GM21528 (cell line): ENCODE results near the gene PRKN.

Source experiments
- ATAC-seq: cut with Tn5 transposase; IDR thresholded peaks from one replicate; pipeline ENCODE4 v1.9.1; 2021; ENCODE audit warnings: mild to moderate bottlenecking, moderate library complexity; ENCODE audit not compliant: unreplicated experiment, low FRiP score

PRKN gene

GRCh38 chr6:161667957-161668356 lies 1059.6 kb downstream of the PRKN start:
- no peak for ATAC-seq

DNA sequence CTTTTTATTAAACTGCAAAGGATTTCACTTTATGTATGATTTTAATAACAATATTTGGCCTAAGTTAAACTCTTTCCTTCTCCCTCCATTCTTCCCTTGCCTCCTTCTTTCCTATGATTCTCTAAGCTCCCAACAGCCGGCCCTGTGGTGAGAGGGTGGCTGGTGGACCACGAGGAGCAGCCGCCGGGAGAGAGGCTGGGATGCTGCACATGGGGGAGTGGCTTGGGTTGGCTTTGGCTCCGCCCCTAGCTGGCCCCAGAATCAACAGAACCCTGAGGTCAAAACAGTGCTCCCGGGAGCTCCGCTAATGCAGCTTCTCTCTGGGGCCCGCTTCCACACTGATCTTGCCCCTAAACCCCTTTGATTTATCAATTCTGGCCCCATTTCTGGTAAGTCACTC lies 1063.9 kb downstream of the PRKN start:
- no peak for ATAC-seq

DNA sequence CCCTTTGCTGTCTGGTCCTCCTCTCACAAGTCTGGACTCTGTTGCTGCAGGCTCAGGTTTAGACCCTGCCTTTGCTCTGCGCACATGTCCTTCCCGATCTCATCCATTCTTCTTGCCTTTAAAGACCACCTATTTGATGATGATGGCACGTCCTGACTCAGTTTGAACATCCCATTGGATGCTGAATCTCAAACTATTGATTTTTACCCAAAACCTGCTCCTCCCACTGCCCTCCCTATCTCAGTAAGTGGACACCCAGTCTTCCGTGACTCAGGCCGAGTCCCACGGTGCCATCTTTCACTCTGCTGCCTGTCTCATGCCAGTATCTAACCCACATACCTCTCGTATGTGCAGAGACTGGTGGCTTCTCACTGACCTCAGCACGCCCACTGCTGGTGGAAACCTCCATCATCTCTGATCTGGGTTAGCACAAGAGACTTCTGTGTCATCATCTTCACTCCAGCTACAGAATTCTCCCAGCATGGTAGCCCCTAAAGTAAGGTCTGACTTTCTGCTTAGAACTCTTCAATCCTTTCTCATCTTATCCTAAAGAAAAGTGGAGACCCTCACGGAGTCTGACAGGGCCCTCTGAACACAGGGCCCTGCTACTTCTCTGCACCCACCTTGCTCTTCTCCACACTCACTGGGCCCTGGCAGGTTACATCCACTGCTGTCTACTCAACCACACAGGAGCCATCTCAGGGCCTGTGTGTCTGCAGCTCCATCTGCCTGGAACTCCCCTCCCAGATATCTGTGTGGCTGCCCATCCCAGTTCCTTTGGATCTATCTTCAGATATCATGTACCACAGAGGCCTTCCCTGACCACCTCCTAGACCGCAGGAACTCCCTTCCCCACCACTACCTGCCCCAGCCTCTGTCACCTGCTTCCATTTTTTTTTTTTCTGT lies 1066.6 kb downstream of the PRKN start:
- ATAC-seq = no peak

GRCh38 chr6:161658211-161658610 lies 1069.4 kb downstream of the PRKN start:
- ATAC-seq = no peak

DNA sequence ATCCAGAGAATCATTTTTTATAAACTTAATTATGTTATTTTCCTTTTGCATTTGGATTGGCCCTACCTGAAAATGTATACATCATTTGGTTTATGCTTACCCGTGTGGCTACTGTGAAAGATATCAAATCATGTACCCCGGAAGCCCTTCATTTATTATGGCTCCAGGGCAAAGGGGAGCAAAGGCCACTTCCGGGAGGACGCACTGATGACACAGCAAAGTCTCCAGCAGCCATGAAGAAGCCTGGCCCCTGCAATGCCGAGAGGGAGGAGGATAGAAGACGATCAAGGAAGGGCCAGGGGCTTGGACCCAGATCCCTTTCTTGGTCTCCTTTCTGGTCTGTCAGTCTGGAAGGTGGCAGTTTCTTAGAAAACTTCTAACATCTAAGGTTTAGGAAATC lies 1073.4 kb downstream of the PRKN start:
- no peak for ATAC-seq

DNA sequence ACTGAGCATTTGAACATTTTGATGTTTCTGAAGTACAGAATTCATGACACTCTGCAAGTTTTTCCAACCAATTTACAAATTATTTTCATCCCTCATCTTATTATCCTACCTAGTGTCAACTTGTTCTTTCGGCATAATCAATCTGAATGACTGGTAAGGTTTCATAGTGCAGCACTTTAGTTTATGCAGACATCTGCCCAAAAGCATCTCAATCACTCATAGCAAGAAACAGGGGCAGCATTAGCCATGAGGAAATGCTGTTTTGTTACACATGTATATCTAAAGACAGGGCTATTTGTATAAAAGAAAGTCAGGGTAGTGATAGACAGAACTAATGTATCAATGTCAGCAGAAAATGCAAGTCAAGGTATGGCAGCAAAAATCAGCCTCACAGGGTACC lies 1075.6 kb downstream of the PRKN start:
- ATAC-seq = no peak

GRCh38 chr6:161649841-161650240 lies 1077.7 kb downstream of the PRKN start:
- ATAC-seq = no peak

GRCh38 chr6:161649068-161649467 lies 1078.5 kb downstream of the PRKN start:
- no peak for ATAC-seq

DNA sequence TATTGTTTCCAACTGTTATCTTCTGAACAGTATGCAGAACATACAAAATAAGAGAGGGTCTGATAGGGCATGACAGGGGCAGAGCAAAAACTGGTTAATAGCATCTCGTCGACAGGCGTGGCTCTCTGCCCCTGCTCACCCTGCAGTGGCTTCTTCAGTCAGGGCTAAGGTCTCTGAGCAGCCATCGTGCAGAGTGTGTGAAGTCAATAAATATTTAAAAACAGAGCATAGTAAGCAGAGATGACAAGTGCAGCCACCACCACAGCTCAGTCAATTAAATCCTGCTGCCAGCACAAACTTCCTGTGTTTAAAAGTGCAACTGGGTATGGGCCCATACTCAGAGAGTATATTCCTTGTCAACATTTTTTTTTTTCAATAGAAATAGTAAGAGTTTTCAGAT lies 1080.3 kb downstream of the PRKN start:
- ATAC-seq = no peak

GRCh38 chr6:161644521-161644920 lies 1083.0 kb downstream of the PRKN start:
- ATAC-seq = no peak

DNA sequence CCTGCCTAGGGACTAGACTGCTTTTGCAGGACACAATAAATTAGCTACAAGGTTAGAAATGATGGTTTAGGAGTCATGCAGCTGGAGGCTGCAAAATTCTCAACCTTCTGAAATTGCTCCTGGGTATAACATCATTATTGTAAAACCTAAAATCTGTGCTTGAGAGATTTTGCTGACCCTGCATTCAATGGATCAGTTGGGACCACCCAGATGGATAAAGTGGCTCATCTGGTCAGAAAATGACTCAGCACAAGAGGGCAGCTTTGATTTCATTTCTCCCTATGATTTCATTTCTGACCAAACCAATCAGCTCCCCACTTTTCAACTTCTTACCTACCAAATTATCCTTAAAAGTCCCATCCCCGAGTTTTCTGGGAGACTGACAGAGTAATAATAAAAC lies 1086.4 kb downstream of the PRKN start:
- ATAC-seq = no peak

GRCh38 chr6:161639772-161640171 lies 1087.8 kb downstream of the PRKN start:
- ATAC-seq = no peak

DNA sequence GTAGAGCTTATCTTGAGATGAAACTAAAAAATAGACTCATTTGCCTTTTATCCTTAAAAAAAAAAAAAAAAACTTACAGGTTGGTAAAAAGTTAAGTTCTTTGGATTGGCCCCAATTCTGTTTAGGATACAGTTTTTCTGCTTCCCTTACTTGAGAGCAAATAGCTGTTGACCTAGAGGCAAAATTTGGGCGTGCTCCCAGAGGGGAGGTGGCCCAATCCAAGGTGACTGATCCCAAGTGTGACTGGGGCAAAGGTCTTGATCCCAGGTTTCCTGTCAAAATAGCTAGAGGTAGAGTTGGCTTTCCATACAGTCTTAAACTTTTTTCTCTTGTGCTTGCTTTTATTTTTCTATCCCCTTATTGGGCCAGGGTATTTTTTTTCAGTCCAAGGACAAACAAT lies 1089.9 kb downstream of the PRKN start:
- no peak for ATAC-seq

GRCh38 chr6:161636882-161637430 lies 1090.6 kb downstream of the PRKN start:
- ATAC-seq = no peak

DNA sequence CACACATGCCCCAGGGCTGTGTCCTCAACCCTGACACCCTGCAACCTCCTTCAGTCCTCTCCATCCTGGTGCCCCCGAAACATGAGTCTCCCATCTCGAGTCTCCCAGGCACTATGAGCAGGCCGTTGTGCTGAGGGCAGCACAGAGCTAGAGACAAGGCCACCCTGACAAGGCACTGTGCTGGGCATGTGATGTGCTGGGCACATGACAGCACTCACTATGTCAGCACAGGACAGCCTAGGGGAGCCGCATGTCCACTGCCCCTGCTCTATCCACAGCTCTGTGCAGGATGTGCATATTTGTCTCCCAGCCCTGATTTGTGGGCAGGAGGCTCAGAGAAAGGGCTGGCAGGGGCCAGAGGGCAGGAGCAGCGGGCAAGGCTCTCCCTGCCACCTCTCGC lies 1091.6 kb downstream of the PRKN start:
- no peak for ATAC-seq

- ATAC-seq = no peak
These were observed 1092.7 kb downstream of the PRKN start for GRCh38 chr6:161634916-161635315.

DNA sequence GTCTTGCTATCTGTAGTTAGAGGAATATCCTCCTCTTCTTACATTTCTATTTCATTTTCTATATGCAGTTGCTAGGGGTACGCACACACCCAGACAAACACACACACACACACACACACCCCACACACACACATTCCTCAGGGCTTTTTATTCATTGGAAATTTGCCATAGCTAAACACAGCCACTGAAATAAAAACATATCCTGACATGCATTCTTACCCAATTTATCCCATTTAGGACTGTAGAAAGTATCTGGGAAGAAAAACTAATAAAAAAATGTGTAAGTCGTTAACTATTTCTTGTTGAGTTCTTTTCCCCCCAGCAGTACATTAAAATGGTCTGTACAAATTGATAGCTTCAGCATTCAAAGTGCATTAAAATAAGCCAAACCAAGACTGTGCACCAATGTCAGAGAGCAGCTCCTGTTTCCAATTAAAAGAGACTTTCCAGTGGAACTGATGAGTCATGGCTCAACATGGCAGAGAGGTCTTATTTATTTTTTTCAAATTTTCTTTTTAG lies 1095.8 kb downstream of the PRKN start:
- ATAC-seq = no peak

- no peak for ATAC-seq
These were observed 1096.9 kb downstream of the PRKN start for GRCh38 chr6:161630674-161631073.

GRCh38 chr6:161626132-161626676 lies 1101.4 kb downstream of the PRKN start:
- ATAC-seq = no peak

- ATAC-seq = no peak
These were observed 1103.5 kb downstream of the PRKN start for GRCh38 chr6:161624111-161624510.

GRCh38 chr6:161622779-161623178 lies 1104.8 kb downstream of the PRKN start:
- no peak for ATAC-seq
